CD14-positive monocyte (primary cell): ENCODE measurements around the gene ZBTB17. TPM values are rescaled to one million over a fixed set of nuclear protein-coding genes. Genes with fewer than 3 reads are reported as not detected.

Experiments used
- DNase-seq, 3 donors: peaks; one replicate each; pipeline ENCODE4 v3.0.0-alpha.2; 2011 to 2022
- H2AFZ ChIP-seq: 2 replicates; pipeline ENCODE4 v1.6.0; 2012; ENCODE audit warnings: mild to moderate bottlenecking, low read depth, low read length, inconsistent platforms; ENCODE audit not compliant: insufficient read depth, poor library complexity, severe bottlenecking
- H3K27ac ChIP-seq, 2 donors: 1 replicate in 1 of 2; 2 replicates in 1 of 2; pipeline ENCODE4 v1.5.1; 2012 to 2013; ENCODE audit warnings: low read length in 2 of 2, control low read depth in 1 of 2, inconsistent platforms in 1 of 2, low read depth in 1 of 2, mild to moderate bottlenecking in 1 of 2
- H3K27me3 ChIP-seq, 2 donors: one replicate each; pipeline versions ENCODE4 v1.6.0 to v1.6.1; 2011 to 2013; ENCODE audit warnings: low read length in 2 of 2; ENCODE audit not compliant: control insufficient read depth in 2 of 2, insufficient read depth in 2 of 2
- H3K36me3 ChIP-seq, 2 donors: replicated peaks in 1 of 2; 1 replicate in 1 of 2; 2 replicates in 1 of 2; pipeline versions ENCODE4 v1.5.1 to v1.6.1; 2012 to 2013; ENCODE audit warnings: low read length in 2 of 2, control low read depth in 1 of 2, inconsistent platforms in 1 of 2, mild to moderate bottlenecking in 1 of 2; ENCODE audit not compliant: insufficient read depth in 2 of 2, control insufficient read depth in 1 of 2
- H3K4me1 ChIP-seq, 2 donors: 1 replicate in 1 of 2; 2 replicates in 1 of 2; pipeline versions ENCODE4 v1.5.1 to v1.6.1; 2012 to 2013; ENCODE audit warnings: low read length in 2 of 2, control low read depth in 1 of 2, inconsistent platforms in 1 of 2, mild to moderate bottlenecking in 1 of 2, moderate library complexity in 1 of 2; ENCODE audit not compliant: insufficient read depth in 2 of 2, control insufficient read depth in 1 of 2
- H3K4me2 ChIP-seq: replicated peaks from 2 replicates; pipeline ENCODE3; 2012; ENCODE audit warnings: low read length, moderate library complexity, mild to moderate bottlenecking; ENCODE audit not compliant: poor library complexity, severe bottlenecking; ENCODE audit errors: extremely low read depth
- H3K4me3 ChIP-seq, 3 experiments: fragments of 200-600 bp in 1 of 3; sonication (generic) in 1 of 3; replicated peaks in 1 of 3; 1 replicate in 2 of 3; 2 replicates in 1 of 3; pipeline ENCODE4 v1.5.1; 2011 to 2013; ENCODE audit warnings: low read length in 3 of 3, mild to moderate bottlenecking in 3 of 3, control low read depth in 2 of 3, low read depth in 2 of 3, inconsistent platforms in 1 of 3, moderate library complexity in 1 of 3
- H3K79me2 ChIP-seq: 2 replicates; pipeline ENCODE4 v1.6.0; 2012; ENCODE audit warnings: mild to moderate bottlenecking, control low read depth, inconsistent platforms, low read length, moderate library complexity; ENCODE audit not compliant: insufficient read depth
- H3K9ac ChIP-seq: 2 replicates; pipeline ENCODE4 v1.6.0; 2017; ENCODE audit warnings: low read length, mild to moderate bottlenecking; ENCODE audit not compliant: insufficient read depth, poor library complexity, severe bottlenecking
- H3K9me3 ChIP-seq, 2 donors: replicated peaks in 1 of 2; 1 replicate in 1 of 2; 2 replicates in 1 of 2; pipeline versions ENCODE4 v1.5.1 to v1.6.1; 2012 to 2013; ENCODE audit warnings: low read length in 2 of 2, control low read depth in 1 of 2; ENCODE audit not compliant: control insufficient read depth in 1 of 2, insufficient read depth in 1 of 2
- H4K20me1 ChIP-seq: 2 replicates; pipeline ENCODE4 v1.6.0; 2012; ENCODE audit warnings: mild to moderate bottlenecking, low read length, control low read depth, moderate library complexity; ENCODE audit not compliant: insufficient read depth
- H3K27ac Mint-ChIP-seq, 7 donors: one replicate each; pipeline ENCODE4 v1.8.0; 2020; ENCODE audit warnings: mild to moderate bottlenecking in 7 of 7, mixed read lengths in 7 of 7, moderate library complexity in 6 of 7, inconsistent platforms in 2 of 7
- H3K27me3 Mint-ChIP-seq, 3 donors: one replicate each; pipeline ENCODE4 v1.8.0; 2021 to 2022; ENCODE audit warnings: low read depth in 3 of 3, mild to moderate bottlenecking in 3 of 3, mixed read lengths in 3 of 3, moderate library complexity in 3 of 3, inconsistent platforms in 1 of 3
- H3K36me3 Mint-ChIP-seq, 2 donors: one replicate each; pipeline ENCODE4 v1.8.0; 2020; ENCODE audit warnings: mixed read lengths in 2 of 2, inconsistent platforms in 1 of 2, mild to moderate bottlenecking in 1 of 2
- H3K4me1 Mint-ChIP-seq: one replicate; pipeline ENCODE4 v1.8.0; 2020; ENCODE audit warnings: mild to moderate bottlenecking, mixed read lengths
- H3K4me3 Mint-ChIP-seq, 2 donors: one replicate each; pipeline ENCODE4 v1.8.0; 2020; ENCODE audit warnings: mild to moderate bottlenecking in 2 of 2, mixed read lengths in 2 of 2, moderate library complexity in 1 of 2
- H3K9me3 Mint-ChIP-seq, 7 donors: one replicate each; pipeline ENCODE4 v1.8.0; 2020 to 2022; ENCODE audit warnings: mixed read lengths in 7 of 7, mild to moderate bottlenecking in 6 of 7, moderate library complexity in 6 of 7, inconsistent platforms in 2 of 7
- WGBS: methylation state at CpG from one replicate; pipeline ENCODE4 v1.1.5; 2013; ENCODE audit warnings: missing lambda C conversion rate; ENCODE audit not compliant: insufficient coverage; 5-methylcytosine and 5-hydroxymethylcytosine counted together
- intact Hi-C, 2 donors: fragments of 100-400 bp; cut with micrococcal nuclease; formaldehyde crosslinking; loops; one replicate each; pipeline versions ENCODE4 v1.15.0 to v1.15.1; 2023
- polyA plus RNA-seq, 3 donors: library from polyadenylated mRNA; depleted of rRNA in 1 of 3; unstranded in 2 of 3; stranded (reverse) in 1 of 3; fragments of 300-500 nt in 2 of 3; fragments of >200 nt in 1 of 3; fragmentation: Illumina TruSeq in 2 of 3; gene quantifications; 1 replicate in 2 of 3; 2 replicates in 1 of 3; pipeline ENCODE4 v1.2.3, GENCODE V29; 2012 to 2021
- TF ChIP-seq, protein P1 (sequence below): fragments of 200-600 bp; IDR thresholded peaks from one replicate; pipeline ENCODE4 v1.8.0; 2022; ENCODE audit warnings: antibody characterized with exemption, mild to moderate bottlenecking

ZBTB17 gene
- polyA plus RNA-seq, 3 donors, result 2.8 to 93.3 (median 7.6) TPM

DNA sequence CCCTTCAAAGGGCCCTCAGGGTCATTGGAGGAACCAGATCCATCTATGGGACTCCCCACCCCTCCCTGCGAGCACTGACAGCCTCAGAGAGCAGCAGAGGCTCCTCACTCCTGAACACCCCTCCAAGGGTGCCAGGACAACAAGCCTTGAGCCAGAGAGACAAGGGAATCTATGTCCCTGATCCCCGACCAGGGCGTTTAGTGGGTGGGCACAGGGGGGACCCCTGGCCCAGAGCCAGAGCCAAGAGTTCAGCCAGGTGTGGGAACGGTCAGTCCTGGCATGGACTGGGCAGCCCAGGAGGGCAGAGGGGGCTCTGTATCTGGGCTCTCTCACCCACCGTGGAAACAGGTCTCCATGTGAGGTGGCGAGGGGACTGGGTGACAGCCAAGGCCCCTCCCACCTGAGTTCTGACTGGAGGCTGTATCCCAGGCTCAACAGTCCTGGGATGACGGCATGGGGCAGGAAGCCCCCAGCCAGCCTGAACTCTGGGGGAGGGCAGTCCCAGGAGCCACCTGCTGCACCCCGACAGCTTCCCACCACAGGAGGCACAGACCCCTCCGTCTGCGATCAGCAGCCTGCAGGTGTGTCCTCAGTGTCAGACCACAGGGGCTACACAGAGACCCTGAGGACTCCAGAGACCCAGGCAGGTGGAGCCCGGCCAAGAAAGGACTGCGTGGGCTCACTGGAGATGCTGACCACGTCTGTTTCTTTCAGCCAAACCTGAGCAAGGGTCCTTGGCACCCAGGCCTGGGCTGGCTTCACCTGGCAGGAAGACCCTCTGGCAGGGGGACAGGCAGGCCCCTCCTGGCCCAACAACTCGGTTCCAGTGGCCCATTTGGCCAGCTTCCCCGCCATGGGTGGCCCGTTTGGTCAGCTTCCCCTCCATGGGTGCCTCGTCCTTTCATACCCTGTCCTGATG, 16.9 kb upstream of the ZBTB17 start:
- Histone ChIP-seq H3K36me3 (no peaks in the 10 kb centered on the region), H3K27ac (no peak overlapping the region), H4K20me1 (no peaks in the 10 kb centered on the region), H3K4me3 (no peak overlapping the region), H3K4me2 (no peak overlapping the region), H3K79me2 (no peaks in the 10 kb centered on the region), H3K9ac (no peak overlapping the region), H3K9me3 (no peaks in the 10 kb centered on the region), H3K4me1 (no peaks in the 10 kb centered on the region), H2AFZ (no peak overlapping the region), H3K27me3 (no peaks in the 10 kb centered on the region)
- no peak for DNase-seq
- intact Hi-C loops, result loop anchor here (5.0 kb wide), 3 partner anchors 51 to 191 kb away; no protein-coding TSS in a partner anchor
- Mint-ChIP-seq H3K27ac (peak overlapping the region in 2 of 7 donors; percentile 14 to 15), H3K36me3 (no peaks in the 10 kb centered on the region), H3K4me1 (no peaks in the 10 kb centered on the region), H3K27me3 (peaks cover 0 to 5% (median 1%) of the 10 kb centered on the region in 3 donors), H3K9me3 (peaks cover 0 to 2% (median 0%) of the 10 kb centered on the region in 7 donors), H3K4me3 (no peak overlapping the region)
- 93% methylated on average over 17 of the region's 17 CpGs for WGBS
- TF ChIP-seq, protein P1, sequence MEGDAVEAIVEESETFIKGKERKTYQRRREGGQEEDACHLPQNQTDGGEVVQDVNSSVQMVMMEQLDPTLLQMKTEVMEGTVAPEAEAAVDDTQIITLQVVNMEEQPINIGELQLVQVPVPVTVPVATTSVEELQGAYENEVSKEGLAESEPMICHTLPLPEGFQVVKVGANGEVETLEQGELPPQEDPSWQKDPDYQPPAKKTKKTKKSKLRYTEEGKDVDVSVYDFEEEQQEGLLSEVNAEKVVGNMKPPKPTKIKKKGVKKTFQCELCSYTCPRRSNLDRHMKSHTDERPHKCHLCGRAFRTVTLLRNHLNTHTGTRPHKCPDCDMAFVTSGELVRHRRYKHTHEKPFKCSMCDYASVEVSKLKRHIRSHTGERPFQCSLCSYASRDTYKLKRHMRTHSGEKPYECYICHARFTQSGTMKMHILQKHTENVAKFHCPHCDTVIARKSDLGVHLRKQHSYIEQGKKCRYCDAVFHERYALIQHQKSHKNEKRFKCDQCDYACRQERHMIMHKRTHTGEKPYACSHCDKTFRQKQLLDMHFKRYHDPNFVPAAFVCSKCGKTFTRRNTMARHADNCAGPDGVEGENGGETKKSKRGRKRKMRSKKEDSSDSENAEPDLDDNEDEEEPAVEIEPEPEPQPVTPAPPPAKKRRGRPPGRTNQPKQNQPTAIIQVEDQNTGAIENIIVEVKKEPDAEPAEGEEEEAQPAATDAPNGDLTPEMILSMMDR, result no peak

DNA sequence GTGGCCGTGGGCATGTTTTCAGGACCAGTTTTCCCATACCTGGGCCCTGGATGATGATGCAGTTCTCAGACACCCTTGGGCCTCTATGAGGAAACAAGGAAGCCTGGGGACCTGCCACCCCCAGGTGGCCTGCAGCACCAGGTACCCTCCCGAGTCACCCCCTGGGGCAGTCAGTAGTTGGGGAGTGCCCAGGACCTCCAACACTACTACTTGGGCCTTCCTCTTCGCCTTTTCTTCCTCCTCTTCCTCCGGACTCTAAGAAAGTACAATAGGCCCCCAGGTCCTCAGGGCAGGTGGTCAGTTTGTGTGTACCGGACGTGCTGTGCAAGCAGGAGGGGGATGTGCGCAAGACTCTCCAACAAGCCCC, 16.3 kb upstream of the ZBTB17 start:
- Mint-ChIP-seq H3K4me1 (no peaks in the 10 kb centered on the region), H3K36me3 (no peaks in the 10 kb centered on the region), H3K27me3 (peaks cover 0 to 4% (median 1%) of the 10 kb centered on the region in 3 donors), H3K27ac (peak overlapping the region in 3 of 7 donors; percentile 9 to 15 (median 14)), H3K9me3 (peaks cover 0 to 2% (median 0%) of the 10 kb centered on the region in 7 donors), H3K4me3 (no peak overlapping the region)
- TF ChIP-seq, protein P1, result no peak
- Histone ChIP-seq H3K79me2 (no peaks in the 10 kb centered on the region), H3K4me3 (no peak overlapping the region), H3K27ac (no peak overlapping the region), H2AFZ (no peak overlapping the region), H4K20me1 (no peaks in the 10 kb centered on the region), H3K4me1 (no peaks in the 10 kb centered on the region), H3K36me3 (no peaks in the 10 kb centered on the region), H3K27me3 (no peaks in the 10 kb centered on the region), H3K9me3 (no peaks in the 10 kb centered on the region), H3K4me2 (no peak overlapping the region), H3K9ac (no peak overlapping the region)
- DNase-seq, result no peak
- intact Hi-C loops, result loop anchor here (5.0 kb wide), 3 partner anchors 50 to 190 kb away; no protein-coding TSS in a partner anchor
- WGBS, result 100% methylated on average over 2 of the region's 7 CpGs
